GM03348 (cell line): ENCODE results near the gene ELOVL5.

Source experiments
- DNase-seq: peaks from one replicate; pipeline ENCODE4 v3.0.0; 2012; ENCODE audit warnings: low spot score

Gene ELOVL5

GRCh38 chr6:53239526-53239925 lies 109.2 kb downstream of the ELOVL5 start:
- no peak for DNase-seq

GRCh38 chr6:53238311-53238710 lies 110.4 kb downstream of the ELOVL5 start:
- no peak for DNase-seq

- DNase-seq = no peak
Measured at GRCh38 chr6:53236241-53236640, 112.5 kb downstream of the ELOVL5 start.

GRCh38 chr6:53235508-53235907 lies 113.2 kb downstream of the ELOVL5 start:
- no peak for DNase-seq

GRCh38 chr6:53233309-53233708 lies 115.4 kb downstream of the ELOVL5 start:
- DNase-seq = no peak

- DNase-seq = no peak
Measured at GRCh38 chr6:53230775-53231467, 117.8 kb downstream of the ELOVL5 start.

GRCh38 chr6:53227847-53228246 lies 120.9 kb downstream of the ELOVL5 start:
- DNase-seq = no peak

- DNase-seq = no peak
Measured at GRCh38 chr6:53220605-53221004, 128.1 kb downstream of the ELOVL5 start.
